GM19193 (cell line): Measurements from ENCODE around the gene SDK1.

ENCODE experiments used
- POLR2A ChIP-seq: IDR thresholded peaks from 4 replicates; pipeline ENCODE4 v1.6.1; 2011; ENCODE audit not compliant: insufficient read depth, insufficient read length; ENCODE audit errors: extremely low read depth

Gene SDK1

GRCh38 chr7:3965794-3966395, 664.8 kb downstream of the SDK1 start:
- no peak for TF ChIP-seq POLR2A

DNA sequence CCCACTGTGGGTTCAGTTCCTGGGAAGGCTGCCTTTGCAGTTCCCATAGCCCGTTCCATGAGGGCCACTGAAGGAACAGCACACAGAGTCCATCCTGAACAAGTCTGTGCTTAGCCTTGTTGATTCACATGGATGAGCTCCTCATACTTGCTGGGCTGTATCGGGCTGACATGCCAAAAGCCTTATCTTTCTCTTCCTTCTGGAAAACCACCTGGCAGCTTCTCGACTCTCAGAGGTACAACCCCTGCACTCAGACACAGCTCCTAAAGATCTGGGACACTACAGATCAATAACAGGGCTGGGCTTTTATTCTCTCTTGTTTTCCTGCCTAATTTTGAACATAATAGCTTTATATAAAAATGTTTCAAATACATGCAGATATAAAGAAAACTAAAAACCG, 667.2 kb downstream of the SDK1 start:
- TF ChIP-seq POLR2A = no peak

- TF ChIP-seq POLR2A = no peak
Observed at GRCh38 chr7:3969286-3969685, 668.2 kb downstream of the SDK1 start.

- no peak for TF ChIP-seq POLR2A
Observed at GRCh38 chr7:3971323-3971722, 670.3 kb downstream of the SDK1 start.

DNA sequence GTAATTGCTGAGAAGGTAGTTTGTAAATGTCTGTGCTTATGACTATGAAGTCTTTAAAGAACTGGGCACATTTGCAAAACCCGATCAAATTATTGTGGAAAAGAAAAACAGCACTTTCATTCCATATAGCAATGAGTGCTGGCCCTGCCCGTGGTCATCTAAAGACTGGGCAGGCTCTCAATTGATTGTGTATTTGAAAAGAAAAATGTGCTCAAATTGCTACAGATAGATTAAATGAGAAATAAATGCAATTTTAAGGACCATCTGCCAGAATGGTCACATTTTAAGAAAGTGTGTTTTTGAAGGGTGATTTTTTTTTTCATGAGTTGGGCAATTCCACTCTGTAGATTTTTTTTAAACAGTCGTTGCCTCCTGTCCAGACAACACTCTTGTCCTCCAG, 672.2 kb downstream of the SDK1 start:
- no peak for TF ChIP-seq POLR2A

DNA sequence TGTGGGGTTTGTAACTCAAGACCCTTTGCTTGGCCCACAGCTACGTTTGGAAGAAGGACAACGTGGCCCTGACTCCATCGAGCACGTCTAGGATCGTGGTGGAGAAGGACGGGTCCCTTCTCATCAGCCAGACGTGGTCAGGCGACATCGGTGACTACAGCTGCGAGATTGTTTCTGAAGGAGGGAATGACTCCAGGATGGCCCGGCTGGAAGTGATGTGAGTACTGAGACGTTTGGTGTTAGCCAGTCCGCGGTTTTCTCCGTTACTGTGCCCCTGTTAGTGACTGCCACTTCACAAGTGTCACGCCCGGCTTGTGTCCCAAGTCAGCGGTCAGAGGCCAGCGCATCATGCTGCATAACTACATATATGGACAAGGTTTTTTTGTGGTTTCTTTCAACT, 673.3 kb downstream of the SDK1 start:
- no peak for TF ChIP-seq POLR2A

- TF ChIP-seq POLR2A = no peak
Observed at GRCh38 chr7:3975371-3975770, 674.3 kb downstream of the SDK1 start.

DNA sequence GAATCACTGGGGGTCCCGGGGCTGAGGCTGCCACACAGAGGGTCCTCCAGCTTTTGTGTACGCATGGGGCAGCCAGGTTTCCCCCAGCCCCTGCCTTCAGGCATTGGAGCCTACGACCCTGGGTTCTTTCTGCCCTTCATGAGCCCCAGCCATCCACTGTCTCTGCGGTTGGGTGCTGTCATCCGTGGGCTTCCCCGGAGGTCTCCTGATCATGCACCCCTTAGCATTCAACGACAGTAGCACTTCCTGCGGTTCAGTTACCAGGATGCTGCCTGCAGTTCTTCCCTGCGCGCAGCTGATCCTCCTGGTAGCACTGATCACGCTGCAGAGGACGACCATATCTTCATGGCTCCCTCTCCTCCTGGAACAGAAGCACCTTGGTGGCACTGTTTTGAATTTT, 676.3 kb downstream of the SDK1 start:
- TF ChIP-seq POLR2A = no peak

DNA sequence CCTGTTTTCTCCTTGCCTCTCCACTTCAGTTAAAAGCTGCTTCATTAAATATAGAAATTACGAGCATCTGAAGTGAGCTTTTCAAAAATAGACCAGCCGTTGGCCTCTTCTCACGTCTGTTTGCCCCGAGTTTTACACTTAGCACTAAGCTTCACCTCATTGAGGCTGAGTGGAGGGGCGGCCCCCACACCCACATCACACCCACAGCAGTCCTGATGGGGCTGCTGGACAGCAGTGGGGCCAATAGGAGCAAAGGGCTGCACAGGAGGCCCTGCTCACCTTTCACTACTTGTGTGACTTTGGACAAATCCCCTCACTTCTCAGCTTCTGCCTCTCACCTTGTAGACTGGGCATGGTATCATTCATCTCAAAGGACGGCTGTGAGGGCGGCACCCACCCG, 677.8 kb downstream of the SDK1 start:
- no peak for TF ChIP-seq POLR2A

DNA sequence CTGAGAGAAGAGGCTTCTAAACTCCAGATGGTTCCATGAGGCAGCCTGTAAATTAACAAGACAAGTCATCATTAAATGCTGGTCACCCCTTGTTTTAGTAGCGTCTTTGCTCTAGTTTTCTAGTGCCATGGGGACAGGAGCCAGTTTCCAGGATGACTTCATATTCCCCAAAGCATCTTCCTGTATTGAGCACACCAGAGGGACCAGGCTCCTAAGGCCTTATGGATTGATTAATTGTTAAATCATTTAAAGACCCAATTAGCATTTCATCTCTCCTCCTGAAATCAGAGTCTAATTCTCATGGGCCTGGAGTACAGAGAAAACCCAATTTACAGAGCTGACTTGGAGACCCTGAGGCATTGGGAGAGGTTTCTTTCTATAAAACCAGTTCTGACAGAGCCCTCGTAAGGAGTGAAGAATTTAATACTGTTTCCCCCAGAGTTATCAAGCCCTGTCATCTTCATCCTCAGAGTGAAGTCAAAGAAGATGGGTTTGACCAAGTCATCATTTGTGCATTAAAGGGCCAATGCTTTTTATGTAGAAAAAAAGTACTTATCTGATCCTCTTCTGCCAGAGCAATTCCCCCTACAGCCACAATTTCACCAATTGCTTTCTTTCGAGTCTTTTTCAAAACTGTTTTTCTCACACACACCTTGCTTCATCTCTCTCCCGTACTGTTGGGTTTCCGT, 678.7 kb downstream of the SDK1 start:
- TF ChIP-seq POLR2A = no peak

GRCh38 chr7:3980300-3980643, 679.2 kb downstream of the SDK1 start:
- TF ChIP-seq POLR2A = no peak

- TF ChIP-seq POLR2A = no peak
Observed at GRCh38 chr7:3981281-3981680, 680.2 kb downstream of the SDK1 start.

GRCh38 chr7:3984456-3984855, 683.4 kb downstream of the SDK1 start:
- TF ChIP-seq POLR2A = no peak

DNA sequence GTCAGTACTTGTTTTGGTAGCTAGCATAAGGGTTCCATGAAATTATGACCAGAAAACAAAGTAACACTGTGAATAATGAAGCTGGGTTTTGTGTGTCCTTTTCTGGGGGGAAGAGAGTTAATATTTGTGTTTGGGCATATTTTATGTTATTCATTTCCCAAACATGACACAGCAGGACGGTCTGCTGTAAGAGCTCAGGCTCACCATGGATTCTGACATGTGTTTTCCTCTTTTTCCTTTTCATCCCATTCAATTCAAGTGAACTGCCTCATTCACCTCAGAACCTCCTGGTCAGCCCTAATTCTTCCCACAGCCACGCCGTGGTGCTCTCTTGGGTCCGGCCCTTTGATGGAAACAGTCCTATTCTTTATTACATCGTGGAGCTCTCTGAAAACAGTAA, 685.9 kb downstream of the SDK1 start:
- TF ChIP-seq POLR2A = no peak

- no peak for TF ChIP-seq POLR2A
Observed at GRCh38 chr7:3987426-3987927, 686.4 kb downstream of the SDK1 start.

GRCh38 chr7:3989723-3990122, 688.7 kb downstream of the SDK1 start:
- no peak for TF ChIP-seq POLR2A
